H9 (cell line): ENCODE measurements around the gene PAX9. TPM values are rescaled to one million over a fixed set of nuclear protein-coding genes. Genes with fewer than 3 reads are reported as not detected.

Experiments used
- DNase-seq: peaks from one replicate; pipeline ENCODE4 v3.0.0-alpha.2; 2017
- H2AFZ ChIP-seq: one replicate; pipeline ENCODE4 v1.6.1; 2013; ENCODE audit warnings: mild to moderate bottlenecking, low read length, control low read depth, moderate library complexity
- H2AK5ac ChIP-seq: 2 replicates; pipeline ENCODE4 v1.6.1; 2013; ENCODE audit warnings: low read length, control low read depth, mixed read lengths; ENCODE audit not compliant: insufficient read length
- H2BK120ac ChIP-seq: one replicate; pipeline ENCODE4 v1.6.1; 2013; ENCODE audit warnings: low read depth, mild to moderate bottlenecking, low read length, control low read depth, inconsistent platforms; ENCODE audit not compliant: poor library complexity, severe bottlenecking
- H2BK12ac ChIP-seq: 2 replicates; pipeline ENCODE4 v1.6.1; 2013; ENCODE audit warnings: low read length, control low read depth, mixed read lengths, low read depth; ENCODE audit not compliant: insufficient read length
- H2BK15ac ChIP-seq: 2 replicates; pipeline ENCODE4 v1.6.1; 2013; ENCODE audit warnings: low read depth, low read length, control low read depth
- H2BK20ac ChIP-seq: one replicate; pipeline ENCODE4 v1.6.1; 2013; ENCODE audit warnings: low read depth, mild to moderate bottlenecking, low read length, control low read depth, inconsistent platforms; ENCODE audit not compliant: poor library complexity, severe bottlenecking
- H2BK5ac ChIP-seq: 2 replicates; pipeline ENCODE4 v1.6.1; 2013; ENCODE audit warnings: low read length, control low read depth, mixed read lengths; ENCODE audit not compliant: insufficient read length
- H3K14ac ChIP-seq: 2 replicates; pipeline ENCODE4 v1.6.1; 2013; ENCODE audit warnings: low read length, control low read depth; ENCODE audit not compliant: insufficient read depth
- H3K18ac ChIP-seq: 2 replicates; pipeline ENCODE4 v1.6.1; 2013; ENCODE audit warnings: low read depth, mild to moderate bottlenecking, mixed read lengths, low read length, control low read depth; ENCODE audit not compliant: insufficient read length
- H3K23ac ChIP-seq: 2 replicates; pipeline ENCODE4 v1.6.1; 2013; ENCODE audit warnings: low read length, control low read depth, mixed read lengths, low read depth; ENCODE audit not compliant: insufficient read length
- H3K23me2 ChIP-seq: 2 replicates; pipeline ENCODE4 v1.6.1; 2013; ENCODE audit warnings: low read depth, mild to moderate bottlenecking, mixed read lengths, low read length, control low read depth; ENCODE audit not compliant: insufficient read length, poor library complexity, severe bottlenecking
- H3K27ac ChIP-seq: 2 replicates; pipeline ENCODE4 v1.5.1; 2013; ENCODE audit warnings: low read length, control low read depth, mixed read lengths, low read depth; ENCODE audit not compliant: insufficient read length
- H3K27me3 ChIP-seq: 2 replicates; pipeline ENCODE4 v1.6.1; 2013; ENCODE audit warnings: low read length, control low read depth, inconsistent platforms; ENCODE audit not compliant: insufficient read depth
- H3K4ac ChIP-seq: 2 replicates; pipeline ENCODE4 v1.6.1; 2013; ENCODE audit warnings: low read depth, mild to moderate bottlenecking, control low read depth, inconsistent platforms, low read length, moderate library complexity
- H3K4me1 ChIP-seq: 2 replicates; pipeline ENCODE4 v1.6.1; 2013; ENCODE audit warnings: low read length, control low read depth, inconsistent platforms; ENCODE audit not compliant: insufficient read depth
- H3K4me2 ChIP-seq: 2 replicates; pipeline ENCODE4 v1.6.1; 2013; ENCODE audit warnings: low read length, control low read depth, mixed read lengths; ENCODE audit not compliant: insufficient read length, insufficient read depth
- H3K56ac ChIP-seq: 2 replicates; pipeline ENCODE4 v1.6.1; 2013; ENCODE audit warnings: low read depth, mild to moderate bottlenecking, mixed read lengths, low read length, control low read depth; ENCODE audit not compliant: insufficient read length
- H3K79me1 ChIP-seq: 2 replicates; pipeline ENCODE4 v1.6.1; 2013; ENCODE audit warnings: low read depth, mild to moderate bottlenecking, moderate library complexity, low read length, control low read depth, inconsistent platforms; ENCODE audit not compliant: insufficient read depth, poor library complexity, severe bottlenecking
- H3K79me2 ChIP-seq: 2 replicates; pipeline ENCODE4 v1.6.1; 2013; ENCODE audit warnings: low read length, control low read depth, inconsistent platforms; ENCODE audit not compliant: insufficient read depth
- H3K9ac ChIP-seq: 2 replicates; pipeline ENCODE4 v1.6.1; 2013; ENCODE audit warnings: low read length, control low read depth, mixed read lengths; ENCODE audit not compliant: insufficient read length; ENCODE audit errors: extremely low read depth
- H3K9me3 ChIP-seq: one replicate; pipeline ENCODE4 v1.6.1; 2013; ENCODE audit warnings: low read depth, low read length, inconsistent platforms; ENCODE audit not compliant: control insufficient read depth
- H3T11ph ChIP-seq: one replicate; pipeline ENCODE4 v1.6.1; 2013; ENCODE audit warnings: mild to moderate bottlenecking, low read length, control low read depth, inconsistent platforms
- H4K20me1 ChIP-seq: one replicate; pipeline ENCODE4 v1.6.1; 2013; ENCODE audit not compliant: control insufficient read depth, insufficient read length, insufficient read depth
- H4K5ac ChIP-seq: 2 replicates; pipeline ENCODE4 v1.6.1; 2013; ENCODE audit warnings: low read depth, mild to moderate bottlenecking, mixed read lengths, low read length, control low read depth; ENCODE audit not compliant: insufficient read length
- H4K8ac ChIP-seq: replicated peaks from 2 replicates; pipeline ENCODE4 v1.6.1; 2013; ENCODE audit warnings: low read length, control low read depth, mixed read lengths, low read depth; ENCODE audit not compliant: insufficient read length
- H4K91ac ChIP-seq: 2 replicates; pipeline ENCODE4 v1.6.1; 2013; ENCODE audit warnings: low read depth, mild to moderate bottlenecking, moderate library complexity, mixed read lengths, low read length, control low read depth; ENCODE audit not compliant: insufficient read length
- H3K27ac Mint-ChIP-seq, 3 experiments: 2 replicates in 2 of 3; 3 replicates in 1 of 3; pipeline ENCODE4 v1.8.0; 2020 to 2021; ENCODE audit warnings: mixed read lengths in 3 of 3, mild to moderate bottlenecking in 1 of 3, moderate library complexity in 1 of 3
- H3K27me3 Mint-ChIP-seq: 2 replicates; pipeline ENCODE4 v1.8.0; 2021; ENCODE audit warnings: low read depth, mild to moderate bottlenecking, moderate library complexity, mixed read lengths
- H3K36me3 Mint-ChIP-seq, 3 experiments: 2 replicates in 2 of 3; 3 replicates in 1 of 3; pipeline ENCODE4 v1.8.0; 2020 to 2021; ENCODE audit warnings: low read depth in 3 of 3, mixed read lengths in 3 of 3; ENCODE audit not compliant: insufficient read depth in 1 of 3
- H3K4me1 Mint-ChIP-seq, 2 experiments: 2 replicates each; pipeline ENCODE4 v1.8.0; 2020; ENCODE audit warnings: mixed read lengths in 2 of 2
- H3K4me3 Mint-ChIP-seq, 2 experiments: 2 replicates in 1 of 2; 3 replicates in 1 of 2; pipeline ENCODE4 v1.8.0; 2020 to 2021; ENCODE audit warnings: mild to moderate bottlenecking in 2 of 2, mixed read lengths in 2 of 2, moderate library complexity in 1 of 2
- H3K9me3 Mint-ChIP-seq, 2 experiments: 2 replicates in 1 of 2; 3 replicates in 1 of 2; pipeline ENCODE4 v1.8.0; 2020; ENCODE audit warnings: mild to moderate bottlenecking in 2 of 2, mixed read lengths in 2 of 2, moderate library complexity in 1 of 2
- CTCF ChIP-seq: fragments of 200-600 bp; sonication (generic); conservative IDR thresholded peaks from 3 replicates; pipeline ENCODE4 v1.8.0; 2021; ENCODE audit warnings: antibody characterized with exemption, mild to moderate bottlenecking
- WGBS: extraction: QIAGEN DNeasy Blood & Tissue Kit; methylation state at CpG from one replicate; pipeline ENCODE4 v1.1.7; 2013; ENCODE audit warnings: missing lambda C conversion rate, low lambda C conversion rate, mixed read lengths; ENCODE audit not compliant: insufficient read length; ENCODE audit errors: extremely low coverage; 5-methylcytosine and 5-hydroxymethylcytosine counted together
- total RNA-seq: library from RNA; stranded (reverse); gene quantifications from 2 replicates; pipeline ENCODE4 v1.2.1, GENCODE V29; 2021

The PAX9 gene
- total RNA-seq, 1 experiment from 2014 or later = not detected

DNA sequence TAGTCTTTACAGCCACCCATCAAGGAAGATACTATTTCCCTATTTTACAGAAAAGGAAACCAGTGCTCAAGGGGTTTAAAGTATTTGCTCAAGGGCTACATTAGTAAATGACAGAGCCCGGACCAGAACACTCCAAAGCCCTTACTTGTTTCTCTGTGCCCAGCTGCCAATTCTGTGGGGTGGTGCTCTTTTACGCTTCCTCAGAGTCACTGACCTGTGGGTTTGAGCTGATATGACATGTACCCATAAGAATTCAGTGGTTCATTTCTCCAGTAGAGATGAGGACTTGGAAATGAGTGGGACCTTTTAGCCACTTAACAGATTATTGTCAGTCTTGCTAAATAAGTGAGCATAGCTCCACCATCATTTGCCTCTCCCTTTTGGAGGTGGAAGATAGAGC is 41.8 kb upstream of the PAX9 start:
- no peaks in the 10 kb centered on the region for H3K27me3 ChIP-seq
- no peak overlapping the region for H4K5ac ChIP-seq
- H3K9me3 ChIP-seq = no peaks in the 10 kb centered on the region
- no peak overlapping the region for H2BK120ac ChIP-seq
- no peak overlapping the region for H4K8ac ChIP-seq
- no CpG with 5 or more reads among the region's 2 CpGs for WGBS
- no peak overlapping the region for H3K18ac ChIP-seq
- DNase-seq = no peak
- TF ChIP-seq CTCF = no peak
- H2BK15ac ChIP-seq = no peak overlapping the region
- no peaks in the 10 kb centered on the region for H4K20me1 ChIP-seq
- no peak overlapping the region for H3T11ph ChIP-seq
- H3K27ac Mint-ChIP-seq = no peak overlapping the region
- H3K79me2 ChIP-seq = no peaks in the 10 kb centered on the region
- H3K4me1 ChIP-seq = no peaks in the 10 kb centered on the region
- H4K91ac ChIP-seq = no peak overlapping the region
- H3K27me3 Mint-ChIP-seq = peaks cover 21% of the 10 kb centered on the region
- H3K9ac ChIP-seq = no peak overlapping the region
- H3K79me1 ChIP-seq = no peaks in the 10 kb centered on the region
- H3K14ac ChIP-seq = no peak overlapping the region
- H2AFZ ChIP-seq = no peak overlapping the region
- H3K4ac ChIP-seq = no peak overlapping the region
- no peak overlapping the region for H3K4me3 Mint-ChIP-seq
- no peak overlapping the region for H3K4me2 ChIP-seq
- no peak overlapping the region for H2BK5ac ChIP-seq
- peaks cover 7 to 9% of the 10 kb centered on the region in 2 experiments; a peak in 3 of 5 replicates for H3K9me3 Mint-ChIP-seq
- H3K4me1 Mint-ChIP-seq = no peaks in the 10 kb centered on the region
- no peaks in the 10 kb centered on the region for H3K36me3 Mint-ChIP-seq
- no peak overlapping the region for H2BK20ac ChIP-seq
- no peak overlapping the region for H3K27ac ChIP-seq
- no peaks in the 10 kb centered on the region for H3K23me2 ChIP-seq
- H3K56ac ChIP-seq = no peak overlapping the region
- no peak overlapping the region for H2BK12ac ChIP-seq
- no peak overlapping the region for H3K23ac ChIP-seq
- H2AK5ac ChIP-seq = no peak overlapping the region
